Frontal cortex (tissue), 4 donors: ENCODE data around the gene SLC18A3. TPM values are rescaled to one million over a fixed set of nuclear protein-coding genes. Genes with fewer than 3 reads are reported as not detected.

Source experiments
- DNase-seq, 2 donors: peaks; one replicate each; pipeline ENCODE4 v3.0.0; 2012; ENCODE audit warnings: low spot score in 2 of 2
- FAIRE-seq: peaks from 2 replicates; lab custom pipeline; 2012; peaks lifted over from hg19 to GRCh38; lab: Jason Lieb, UNC
- total RNA-seq: library from RNA; depleted of rRNA; stranded (reverse); fragments of >200 nt; gene quantifications from one replicate; pipeline ENCODE4 v1.2.3, GENCODE V29; 2014
- donor health status: control.
- donor health status: control.
- donor health status: control.

SLC18A3 gene
- under 0.01 TPM for total RNA-seq

DNA sequence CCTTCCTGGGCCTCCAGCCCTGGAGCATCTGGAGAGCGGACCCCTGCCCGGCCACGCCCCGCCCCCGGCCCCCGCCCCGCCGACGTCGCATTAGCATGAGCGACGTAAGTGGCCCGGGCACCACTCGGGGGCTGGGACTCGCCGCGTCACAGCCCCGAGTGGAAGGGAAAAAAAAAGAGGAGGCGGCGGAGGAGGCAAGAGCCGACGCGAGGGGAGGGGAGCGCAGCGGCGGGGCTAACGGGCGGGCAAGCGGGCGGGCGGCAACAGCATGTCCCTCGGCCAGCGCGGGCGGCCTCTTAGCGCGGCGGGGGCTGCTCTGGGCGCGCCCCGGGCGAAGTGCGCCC is at the start of gene SLC18A3:
Gene SLC18A3, plus strand, starts transcription at position 197 of the 344 bp plus-strand sequence. CDS start 431 bp downstream, outside the sequence.
- FAIRE-seq (no peak), DNase-seq (peak in 1 of 2 donors; percentile 53)

GRCh38 chr10:49560526-49560925 is 49.6 kb upstream of the SLC18A3 start:
- no peak for FAIRE-seq

DNA sequence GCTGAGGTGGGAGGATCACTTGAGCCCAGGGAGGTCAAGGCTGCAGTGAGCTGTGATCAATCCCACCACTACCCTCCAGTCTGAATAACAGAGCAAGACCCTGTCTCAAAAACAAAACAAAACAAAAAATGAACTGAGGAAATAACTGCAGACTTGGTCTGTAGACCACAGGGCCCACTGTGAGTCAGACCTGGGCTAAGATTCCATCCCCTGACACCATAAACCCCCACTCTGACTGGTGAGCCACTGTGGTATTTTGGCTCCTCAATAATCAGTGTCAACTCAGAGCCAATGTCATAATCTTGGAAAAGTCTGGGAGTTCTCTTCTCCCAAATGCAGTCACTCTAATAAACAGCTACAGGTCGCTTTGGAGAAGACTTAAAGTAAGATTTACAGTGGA is 47.2 kb upstream of the SLC18A3 start:
- DNase-seq (no peak), FAIRE-seq (no peak)

More at GRCh38 chr10:49560526-49560925, 49.6 kb upstream of the SLC18A3 start:
- no peak for DNase-seq

GRCh38 chr10:49564461-49565009 is 45.6 kb upstream of the SLC18A3 start:
- no peak for DNase-seq
- no peak for FAIRE-seq

DNA sequence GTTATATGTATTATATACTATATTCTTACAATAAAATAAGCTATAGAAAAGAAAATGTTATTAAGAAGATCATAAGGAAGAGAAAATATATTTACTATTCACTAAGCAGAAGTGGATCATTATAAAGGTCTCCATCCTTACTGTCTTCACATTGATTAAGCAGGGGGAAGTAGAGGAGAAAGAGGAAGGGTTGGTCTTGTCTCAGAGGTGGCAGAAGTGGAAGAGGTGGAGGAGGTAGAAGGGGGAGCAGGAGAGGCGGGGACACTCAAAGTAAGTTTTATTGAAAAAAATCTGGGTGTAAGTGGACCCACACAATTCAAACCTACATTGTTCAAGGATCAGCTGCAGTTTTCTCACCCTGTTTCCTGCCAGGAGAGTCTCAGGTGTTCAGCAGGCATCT is 42.3 kb upstream of the SLC18A3 start:
- DNase-seq (no peak), FAIRE-seq (no peak)

GRCh38 chr10:49568235-49568634 is 41.9 kb upstream of the SLC18A3 start:
- no peak for DNase-seq
- FAIRE-seq, result no peak

GRCh38 chr10:49569031-49569631 is 41.0 kb upstream of the SLC18A3 start:
- DNase-seq (no peak), FAIRE-seq (no peak)

GRCh38 chr10:49571388-49571787 is 38.7 kb upstream of the SLC18A3 start:
- FAIRE-seq (no peak), DNase-seq (no peak)

DNA sequence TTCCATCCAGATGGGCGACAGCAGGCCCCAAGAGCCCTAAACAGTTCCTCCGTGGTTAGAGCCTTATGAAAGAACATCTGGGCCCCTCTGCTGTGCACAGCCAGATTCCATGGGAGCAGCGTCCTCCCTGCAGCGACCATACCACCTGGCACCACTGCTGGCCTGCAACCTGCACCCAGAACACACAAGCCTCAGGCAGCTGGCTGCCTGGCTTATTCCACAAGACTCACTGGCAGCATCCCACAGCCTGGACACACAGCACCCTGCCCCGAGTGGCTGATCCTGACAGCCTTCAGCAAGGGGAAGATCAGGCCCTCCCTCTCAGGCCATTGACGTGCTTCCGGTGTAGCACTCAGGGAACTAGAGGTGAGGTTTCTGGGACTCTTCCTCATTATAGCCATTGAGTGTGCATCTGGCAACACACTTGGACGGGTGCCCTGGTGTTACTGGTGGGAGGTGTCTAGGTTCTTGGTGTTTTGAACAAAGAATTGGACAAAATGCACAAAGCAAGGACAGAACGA is 37.5 kb upstream of the SLC18A3 start:
- FAIRE-seq (no peak), DNase-seq (no peak)

- DNase-seq, result no peak
- FAIRE-seq, result no peak
Measured at GRCh38 chr10:49575489-49576072, 34.5 kb upstream of the SLC18A3 start.

DNA sequence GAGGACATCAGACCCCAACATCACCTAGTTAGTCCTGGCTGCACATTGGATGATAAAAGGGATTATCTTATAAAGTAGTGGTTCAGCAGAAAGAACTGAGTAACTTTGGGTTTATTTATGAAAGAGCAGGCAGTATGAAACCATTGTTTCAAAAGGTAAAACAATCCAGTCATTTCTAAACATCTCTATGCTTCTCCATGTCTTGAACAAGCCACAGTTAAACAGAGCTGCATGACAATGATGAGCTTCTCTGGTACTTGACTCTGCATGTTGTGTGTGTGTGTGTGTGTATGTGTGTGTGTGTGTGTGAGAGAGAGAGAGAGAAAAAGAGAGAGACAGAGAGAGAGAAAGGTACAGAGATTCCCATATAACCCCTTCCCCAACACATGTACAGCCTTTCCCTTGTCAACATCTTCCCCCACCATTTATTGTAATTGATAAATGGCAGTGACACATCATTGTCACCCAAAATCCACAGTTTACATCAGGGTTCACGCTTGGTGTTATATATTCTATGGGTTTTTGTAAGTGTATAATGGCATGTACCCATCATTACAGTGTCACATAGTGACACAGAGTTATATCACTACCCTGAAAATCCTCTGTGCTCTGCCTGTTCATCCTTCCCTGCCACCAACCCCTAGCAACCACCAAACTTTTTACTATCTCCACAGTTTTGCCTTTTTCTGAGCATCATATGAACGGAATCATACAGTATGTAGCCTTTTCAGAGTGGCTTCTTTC is 32.8 kb upstream of the SLC18A3 start:
- no peak for FAIRE-seq
- no peak for DNase-seq

DNA sequence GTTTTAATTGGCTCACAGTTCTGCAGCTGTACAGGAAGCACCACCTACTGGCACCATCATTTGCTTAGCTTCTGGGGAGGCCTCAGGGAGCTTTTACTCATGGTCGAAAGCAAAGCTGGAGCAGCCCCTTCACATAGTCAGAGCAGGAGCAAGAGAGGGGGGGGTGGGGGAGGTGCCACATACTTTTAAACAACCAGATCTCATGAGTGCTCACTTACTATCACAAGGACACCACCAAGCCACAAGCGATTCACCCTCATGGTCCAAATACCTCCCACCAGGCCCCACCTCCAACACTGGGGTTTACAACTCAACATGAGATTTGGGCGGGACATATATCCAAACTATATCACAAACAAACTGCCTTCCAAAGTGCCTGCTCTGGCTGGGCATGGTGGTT is 31.7 kb upstream of the SLC18A3 start:
- no peak for FAIRE-seq
- DNase-seq, result no peak

GRCh38 chr10:49579621-49580020 is 30.5 kb upstream of the SLC18A3 start:
- no peak for FAIRE-seq

DNA sequence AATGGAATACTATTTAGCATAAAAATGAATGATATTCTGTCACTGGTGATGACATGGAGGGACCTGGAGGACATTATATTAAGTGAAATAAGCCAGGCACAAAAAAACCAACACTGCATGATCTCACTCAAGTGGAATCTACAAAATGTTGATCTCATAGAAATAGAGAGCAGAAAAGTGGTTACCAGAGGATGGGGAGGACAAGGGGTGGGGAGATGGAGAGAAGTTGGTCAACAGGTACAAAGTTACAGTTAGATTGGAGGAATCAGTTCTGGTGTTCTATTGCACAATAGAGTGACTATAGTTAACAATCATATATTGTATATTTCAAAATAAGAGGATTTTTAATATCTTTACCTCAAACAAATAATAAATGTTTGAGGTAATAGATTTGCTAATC is 24.7 kb upstream of the SLC18A3 start:
- FAIRE-seq (no peak), DNase-seq (no peak)

More at GRCh38 chr10:49579621-49580020, 30.5 kb upstream of the SLC18A3 start:
- DNase-seq, result no peak

GRCh38 chr10:49587981-49588380 is 22.1 kb upstream of the SLC18A3 start:
- DNase-seq, result no peak
- FAIRE-seq, result no peak

GRCh38 chr10:49592726-49593563 is 17.2 kb upstream of the SLC18A3 start:
- FAIRE-seq, result no peak

GRCh38 chr10:49593564-49593875 is 16.6 kb upstream of the SLC18A3 start:
- no peak for DNase-seq
- no peak for FAIRE-seq

More at GRCh38 chr10:49592726-49593563, 17.2 kb upstream of the SLC18A3 start:
- peak in 1 of 2 donors; percentile 65 for DNase-seq

DNA sequence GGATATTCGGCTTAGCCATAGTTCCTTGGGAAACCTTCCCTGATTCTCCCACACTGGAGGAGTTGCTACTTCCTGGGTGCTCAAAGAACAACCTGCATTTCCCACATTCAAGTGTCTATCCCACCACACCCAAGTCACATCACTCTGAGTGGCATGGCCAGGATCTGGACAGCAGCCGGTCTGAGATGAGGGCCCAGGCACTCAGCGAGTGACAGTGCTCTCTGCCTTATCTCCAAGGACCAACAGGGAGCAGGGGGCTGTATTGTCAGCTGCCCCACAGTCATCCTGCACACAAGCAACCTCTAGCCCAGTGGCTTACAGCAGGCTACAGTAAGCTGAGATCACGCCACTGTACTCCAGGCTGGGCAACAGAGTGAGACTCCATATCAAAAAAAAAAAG is 16.1 kb upstream of the SLC18A3 start:
- FAIRE-seq, result no peak

GRCh38 chr10:49594594-49594993 is 15.5 kb upstream of the SLC18A3 start:
- peak; percentile 21 for FAIRE-seq
- DNase-seq, result peak in 1 of 2 donors; percentile 79

More for the DNA sequence above, 16.1 kb upstream of the SLC18A3 start:
- no peak for DNase-seq
